Measurements from ENCODE around the gene IDNK. TPM values are rescaled to one million over a fixed set of nuclear protein-coding genes. Genes with fewer than 3 reads are reported as not detected.

The IDNK gene
- polyA plus RNA-seq, 1 of the 3 experiments (the other 2 are of a cell fraction): 4.2 TPM

DNA sequence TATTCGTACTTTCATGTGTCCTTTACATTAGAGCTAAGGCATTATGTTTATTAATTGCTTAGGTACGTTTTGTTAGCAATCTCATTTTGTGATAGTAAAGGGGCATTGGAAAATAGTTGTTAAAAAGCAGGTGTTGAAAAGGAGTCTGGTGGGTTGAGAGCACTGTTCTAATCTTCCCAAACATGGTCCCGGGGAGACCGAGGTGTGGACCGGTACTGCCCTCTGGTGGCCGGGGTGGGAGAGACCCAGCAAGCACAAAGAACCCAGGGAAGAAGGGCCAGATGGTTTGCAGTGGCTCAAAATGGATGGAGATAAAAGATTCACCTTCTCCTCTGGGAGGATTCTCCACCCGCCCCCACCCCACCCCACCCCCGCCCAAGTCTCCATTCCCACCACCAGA is 26.1 kb downstream of the IDNK start:
- 39% methylated on average over 8 of the region's 8 CpGs for WGBS (ENCODE audit: low lambda C conversion rate)
- no peak overlapping the region for H2AFZ ChIP-seq (ENCODE audit: low read depth)
- no peak overlapping the region for H3K9ac ChIP-seq
- H3K4me2 ChIP-seq: no peak overlapping the region
- no peaks in the 10 kb centered on the region for H3K27me3 ChIP-seq (ENCODE audit: insufficient read depth)
- CTCF ChIA-PET: interaction anchor here (0.6 to 2.5 kb wide), 32 partner anchors 8 to 449 kb away, joined by 3 to 20 read pairs (median 4); partner anchors contain the start of genes FRMD3 and IDNK
- no peak overlapping the region; a peak in 1 of 4 replicates for H3K4me3 ChIP-seq (ENCODE audit: low read depth in 2 of 2, low read length in 1 of 2)
- peak; percentile 77 for DNase-seq
- no peaks in the 10 kb centered on the region for H4K20me1 ChIP-seq (ENCODE audit: insufficient read depth)
- no peaks in the 10 kb centered on the region for H3K9me3 ChIP-seq
- H3K4me1 ChIP-seq (ENCODE audit: control insufficient read depth in 1 of 2, insufficient read depth in 2 of 2, low read depth in 1 of 2, low read length in 1 of 2): peaks cover 0 to 13% of the 10 kb centered on the region in 2 experiments; a peak in 3 of 4 replicates
- TF ChIP-seq NFIC (IDR thresholded peaks at IDR 0.05; ENCODE audit: borderline replicate concordance): no peak
- no peak for TF ChIP-seq NRF1 (IDR thresholded peaks at IDR 0.05; ENCODE audit: low read depth, low read length)
- no peak for TF ChIP-seq JUND (IDR thresholded peaks at IDR 0.05)
- peak; percentile 61 for TF ChIP-seq SMC3 (IDR thresholded peaks at IDR 0.05; ENCODE audit: low read depth, low read length)
- TF ChIP-seq, protein P1, sequence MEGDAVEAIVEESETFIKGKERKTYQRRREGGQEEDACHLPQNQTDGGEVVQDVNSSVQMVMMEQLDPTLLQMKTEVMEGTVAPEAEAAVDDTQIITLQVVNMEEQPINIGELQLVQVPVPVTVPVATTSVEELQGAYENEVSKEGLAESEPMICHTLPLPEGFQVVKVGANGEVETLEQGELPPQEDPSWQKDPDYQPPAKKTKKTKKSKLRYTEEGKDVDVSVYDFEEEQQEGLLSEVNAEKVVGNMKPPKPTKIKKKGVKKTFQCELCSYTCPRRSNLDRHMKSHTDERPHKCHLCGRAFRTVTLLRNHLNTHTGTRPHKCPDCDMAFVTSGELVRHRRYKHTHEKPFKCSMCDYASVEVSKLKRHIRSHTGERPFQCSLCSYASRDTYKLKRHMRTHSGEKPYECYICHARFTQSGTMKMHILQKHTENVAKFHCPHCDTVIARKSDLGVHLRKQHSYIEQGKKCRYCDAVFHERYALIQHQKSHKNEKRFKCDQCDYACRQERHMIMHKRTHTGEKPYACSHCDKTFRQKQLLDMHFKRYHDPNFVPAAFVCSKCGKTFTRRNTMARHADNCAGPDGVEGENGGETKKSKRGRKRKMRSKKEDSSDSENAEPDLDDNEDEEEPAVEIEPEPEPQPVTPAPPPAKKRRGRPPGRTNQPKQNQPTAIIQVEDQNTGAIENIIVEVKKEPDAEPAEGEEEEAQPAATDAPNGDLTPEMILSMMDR (IDR thresholded peaks at IDR 0.05): peak; percentile 73
- TF ChIP-seq RCOR1 (IDR thresholded peaks at IDR 0.05; ENCODE audit: low read length): no peak
- TF ChIP-seq RAD21 (IDR thresholded peaks at IDR 0.05; ENCODE audit: low read length): peak; percentile 80
- H3K9me2 ChIP-seq: no peaks in the 10 kb centered on the region
- peaks cover 31 to 33% of the 10 kb centered on the region in 2 experiments for H3K36me3 ChIP-seq (replicated peaks in 1 of 2; ENCODE audit: control insufficient read depth in 1 of 2, insufficient read depth in 2 of 2, low read length in 1 of 2)
- no peaks in the 10 kb centered on the region for H3F3A ChIP-seq (replicated peaks; ENCODE audit: insufficient read depth)
- POLR2A ChIA-PET: interaction anchor here (0.6 to 2.1 kb wide), 3 partner anchors 18 to 59 kb away, joined by 3 to 11 read pairs (median 5); partner anchors contain the start of genes IDNK and UBQLN1
- no peaks in the 10 kb centered on the region for H3K79me2 ChIP-seq (ENCODE audit: insufficient read depth)
- peak overlapping the region in 1 of 2 experiments; percentile 85; a peak in 2 of 4 replicates for H3K27ac ChIP-seq (ENCODE audit: low read depth in 2 of 2, low read length in 1 of 2)

DNA sequence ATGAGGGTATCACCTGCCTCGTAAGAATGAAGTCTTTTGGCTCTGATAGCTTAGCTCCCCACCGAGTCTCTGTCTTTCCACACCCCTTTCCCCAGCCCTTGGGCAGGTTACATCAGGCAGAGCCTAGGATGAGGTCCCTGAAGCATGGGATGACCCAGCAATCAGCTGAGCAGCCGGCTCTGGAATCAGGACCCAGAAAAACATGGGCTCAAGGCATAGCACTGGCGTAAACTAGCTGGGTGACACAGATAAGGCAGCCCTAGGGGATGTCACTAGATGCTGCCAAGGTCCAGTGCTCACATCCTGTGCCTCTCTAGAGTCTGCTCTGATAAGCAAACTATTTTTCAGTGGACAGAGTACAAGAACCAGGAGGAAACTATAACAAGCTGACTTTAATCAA is 26.6 kb downstream of the IDNK start:
- Histone ChIP-seq H3K4me1 (ENCODE audit: control insufficient read depth in 1 of 2, insufficient read depth in 2 of 2, low read depth in 1 of 2, low read length in 1 of 2) (peaks cover 0 to 13% of the 10 kb centered on the region in 2 experiments; a peak in 3 of 4 replicates), H2AFZ (ENCODE audit: low read depth) (no peak overlapping the region), H3K27me3 (ENCODE audit: insufficient read depth) (no peaks in the 10 kb centered on the region), H3F3A (replicated peaks; ENCODE audit: insufficient read depth) (no peaks in the 10 kb centered on the region), H3K79me2 (ENCODE audit: insufficient read depth) (no peaks in the 10 kb centered on the region), H3K36me3 (replicated peaks in 1 of 2; ENCODE audit: control insufficient read depth in 1 of 2, insufficient read depth in 2 of 2, low read length in 1 of 2) (peaks cover 35 to 37% of the 10 kb centered on the region in 2 experiments), H3K4me2 (no peak overlapping the region), H3K9me3 (no peaks in the 10 kb centered on the region), H3K27ac (ENCODE audit: low read depth in 2 of 2, low read length in 1 of 2) (peak overlapping the region in 1 of 2 experiments; percentile 85; a peak in 2 of 4 replicates), H3K4me3 (ENCODE audit: low read depth in 2 of 2, low read length in 1 of 2) (no peak overlapping the region), H3K9ac (no peak overlapping the region), H3K9me2 (no peaks in the 10 kb centered on the region), H4K20me1 (ENCODE audit: insufficient read depth) (no peaks in the 10 kb centered on the region)
- DNase-seq: peak; percentile 71
- CTCF ChIA-PET: interaction anchor here (0.6 to 2.5 kb wide), 26 partner anchors 9 to 450 kb away, joined by 3 to 20 read pairs (median 4); partner anchors contain the start of genes FRMD3 and IDNK
- POLR2A ChIA-PET: interaction anchor here (0.6 to 2.1 kb wide), 3 partner anchors 18 to 58 kb away, joined by 3 to 11 read pairs (median 5); partner anchors contain the start of genes IDNK and UBQLN1
- WGBS (ENCODE audit: low lambda C conversion rate): 59% methylated on average over 4 of the region's 4 CpGs
- TF ChIP-seq TCF12 (IDR thresholded peaks at IDR 0.05) (no peak), TEAD4 (IDR thresholded peaks at IDR 0.05; ENCODE audit: borderline replicate concordance, insufficient read depth) (no peak), MXI1 (IDR thresholded peaks at IDR 0.05; ENCODE audit: low read depth, low read length) (no peak), CHD2 (IDR thresholded peaks at IDR 0.05; ENCODE audit: low read length, partially characterized antibody) (peak; percentile 55), NFIC (IDR thresholded peaks at IDR 0.05; ENCODE audit: borderline replicate concordance) (no peak), IRF3 (IDR thresholded peaks at IDR 0.05; ENCODE audit: low read depth, low read length) (no peak), GATA2 (CRISPR knock-in tag; IDR thresholded peaks at IDR 0.05) (peak; percentile 77), POLR2AphosphoS5 (IDR thresholded peaks at IDR 0.05; ENCODE audit: low read depth, low read length) (no peak), MEF2A (IDR thresholded peaks at IDR 0.05; ENCODE audit: borderline replicate concordance, low read depth) (no peak), FOXJ3 (CRISPR knock-in tag; IDR thresholded peaks at IDR 0.05) (peak; percentile 73), GABPA (IDR thresholded peaks at IDR 0.05; ENCODE audit: low read depth) (no peak), EZH2phosphoT487 (IDR thresholded peaks at IDR 0.05; ENCODE audit: borderline replicate concordance, low read depth) (no peak), ELF1 (IDR thresholded peaks at IDR 0.05) (no peak)
- TF ChIP-seq, protein P2, sequence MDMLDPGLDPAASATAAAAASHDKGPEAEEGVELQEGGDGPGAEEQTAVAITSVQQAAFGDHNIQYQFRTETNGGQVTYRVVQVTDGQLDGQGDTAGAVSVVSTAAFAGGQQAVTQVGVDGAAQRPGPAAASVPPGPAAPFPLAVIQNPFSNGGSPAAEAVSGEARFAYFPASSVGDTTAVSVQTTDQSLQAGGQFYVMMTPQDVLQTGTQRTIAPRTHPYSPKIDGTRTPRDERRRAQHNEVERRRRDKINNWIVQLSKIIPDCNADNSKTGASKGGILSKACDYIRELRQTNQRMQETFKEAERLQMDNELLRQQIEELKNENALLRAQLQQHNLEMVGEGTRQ (IDR thresholded peaks at IDR 0.05; ENCODE audit: borderline replicate concordance, low read depth, low read length): no peak
- TF ChIP-seq, protein P1 (IDR thresholded peaks at IDR 0.05): no peak

Measured in SK-N-SH (cell line).